GM18951 (cell line): ENCODE data around the gene PID1.

Experiments
- POLR2A ChIP-seq: IDR thresholded peaks from 4 replicates; pipeline ENCODE4 v1.6.1; 2011; ENCODE audit warnings: mild to moderate bottlenecking; ENCODE audit not compliant: insufficient read length, insufficient read depth; ENCODE audit errors: extremely low read depth
- in situ Hi-C: fragments of 300-500 bp; cut with MboI; formaldehyde crosslinking; loops from one replicate; pipeline ENCODE4 v1.12.0; 2022; ENCODE audit warnings: low sequenced_read_pairs, mixed read lengths, inconsistent platforms; ENCODE audit not compliant: unreplicated experiment

PID1 gene

GRCh38 chr2:229066121-229066715 is 204.9 kb downstream of the PID1 start:
- in situ Hi-C loops = no loop called here
- no peak for TF ChIP-seq POLR2A

GRCh38 chr2:229064749-229065148 is 206.3 kb downstream of the PID1 start:
- no peak for TF ChIP-seq POLR2A
- in situ Hi-C loops = no loop called here

- no peak for TF ChIP-seq POLR2A
- in situ Hi-C loops = no loop called here
These were observed 210.9 kb downstream of the PID1 start for GRCh38 chr2:229060147-229060546.

GRCh38 chr2:229059331-229060033 is 211.6 kb downstream of the PID1 start:
- in situ Hi-C loops = no loop called here

GRCh38 chr2:229057976-229058553 is 213.0 kb downstream of the PID1 start:
- no peak for TF ChIP-seq POLR2A
- in situ Hi-C loops = no loop called here

More at GRCh38 chr2:229059331-229060033, 211.6 kb downstream of the PID1 start:
- no peak for TF ChIP-seq POLR2A

- TF ChIP-seq POLR2A = no peak
- in situ Hi-C loops = no loop called here
These were observed 216.8 kb downstream of the PID1 start for GRCh38 chr2:229054311-229054710.

- in situ Hi-C loops = no loop called here
- TF ChIP-seq POLR2A = no peak
These were observed 219.3 kb downstream of the PID1 start for GRCh38 chr2:229051798-229052197.

- no peak for TF ChIP-seq POLR2A
- in situ Hi-C loops = no loop called here
These were observed 221.0 kb downstream of the PID1 start for GRCh38 chr2:229050133-229050532.

GRCh38 chr2:229048134-229048533 is 223.0 kb downstream of the PID1 start:
- TF ChIP-seq POLR2A = no peak
- in situ Hi-C loops = no loop called here

GRCh38 chr2:229045671-229046070 is 225.4 kb downstream of the PID1 start:
- no peak for TF ChIP-seq POLR2A
- in situ Hi-C loops = no loop called here

GRCh38 chr2:229044581-229044980 is 226.5 kb downstream of the PID1 start:
- in situ Hi-C loops = no loop called here
- no peak for TF ChIP-seq POLR2A

- no peak for TF ChIP-seq POLR2A
- in situ Hi-C loops = no loop called here
These were observed 227.4 kb downstream of the PID1 start for GRCh38 chr2:229043681-229044080.

GRCh38 chr2:229042349-229042748 is 228.7 kb downstream of the PID1 start:
- TF ChIP-seq POLR2A = no peak
- in situ Hi-C loops = no loop called here

GRCh38 chr2:229041691-229042090 is 229.4 kb downstream of the PID1 start:
- in situ Hi-C loops = no loop called here
- no peak for TF ChIP-seq POLR2A
